Amniotic epithelial cell (primary cell): ENCODE data around the gene CD4.
"Not testable (repeated sequence)": the region's sequence is repeated elsewhere in the genome, so short reads cannot be mapped to it uniquely, and the experiment has no call there.

Source experiments
- DNase-seq: peaks from one replicate; pipeline ENCODE4 v3.0.0-alpha.2; 2010; ENCODE audit warnings: low read depth

CD4 gene

DNA sequence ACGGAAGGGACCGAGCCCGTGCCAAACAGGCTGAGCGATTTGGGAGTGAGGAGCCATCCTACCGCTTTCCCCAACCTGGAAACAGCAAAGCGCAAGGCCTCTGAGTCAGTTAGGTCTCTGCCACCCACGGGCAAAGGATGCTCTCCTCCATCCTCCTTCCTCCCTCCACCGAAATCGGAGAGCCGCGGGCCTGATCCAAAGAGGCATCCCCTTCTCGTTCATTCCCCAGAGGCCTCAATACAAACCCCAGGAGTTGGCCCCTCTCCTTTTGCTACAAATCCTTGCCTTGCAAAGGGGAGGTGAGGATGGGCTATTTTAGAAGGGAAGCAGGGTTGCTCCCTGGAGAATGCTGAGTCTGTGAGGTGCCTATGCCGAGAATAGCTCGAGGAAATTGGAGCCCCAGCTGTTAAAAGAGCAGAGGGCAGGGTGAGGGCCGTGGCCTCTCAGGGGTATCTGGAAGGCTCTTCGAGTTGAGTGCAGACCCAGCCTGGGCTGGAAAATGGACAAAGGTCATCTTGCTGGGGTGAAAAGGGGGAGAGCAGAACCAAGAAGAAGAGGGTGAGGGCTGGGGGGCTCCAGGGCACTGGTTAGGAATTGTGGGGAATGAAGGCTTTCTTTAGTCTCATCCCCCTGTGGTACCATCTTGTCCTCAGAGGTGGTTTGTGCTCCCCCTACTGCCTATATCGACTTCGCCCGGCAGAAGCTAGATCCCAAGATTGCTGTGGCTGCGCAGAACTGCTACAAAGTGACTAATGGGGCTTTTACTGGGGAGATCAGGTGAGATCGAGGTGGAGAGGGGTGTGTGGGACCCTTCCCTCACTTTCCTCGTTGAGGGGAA, 79.1 kb downstream of the CD4 start:
- peak; percentile 21 for DNase-seq

- peak; percentile 84 for DNase-seq
Measured at GRCh38 chr12:6869049-6870021, 80.0 kb downstream of the CD4 start.

GRCh38 chr12:6870304-6870703, 81.0 kb downstream of the CD4 start:
- DNase-seq: not testable (repeated sequence)
